GM10847 (cell line): ENCODE measurements around the gene SERPINA5.

Experiments used
- POLR2A ChIP-seq: IDR thresholded peaks from 2 replicates; pipeline ENCODE4 v1.6.1; 2011; ENCODE audit not compliant: insufficient read length; ENCODE audit errors: extremely low read depth

Gene SERPINA5

DNA sequence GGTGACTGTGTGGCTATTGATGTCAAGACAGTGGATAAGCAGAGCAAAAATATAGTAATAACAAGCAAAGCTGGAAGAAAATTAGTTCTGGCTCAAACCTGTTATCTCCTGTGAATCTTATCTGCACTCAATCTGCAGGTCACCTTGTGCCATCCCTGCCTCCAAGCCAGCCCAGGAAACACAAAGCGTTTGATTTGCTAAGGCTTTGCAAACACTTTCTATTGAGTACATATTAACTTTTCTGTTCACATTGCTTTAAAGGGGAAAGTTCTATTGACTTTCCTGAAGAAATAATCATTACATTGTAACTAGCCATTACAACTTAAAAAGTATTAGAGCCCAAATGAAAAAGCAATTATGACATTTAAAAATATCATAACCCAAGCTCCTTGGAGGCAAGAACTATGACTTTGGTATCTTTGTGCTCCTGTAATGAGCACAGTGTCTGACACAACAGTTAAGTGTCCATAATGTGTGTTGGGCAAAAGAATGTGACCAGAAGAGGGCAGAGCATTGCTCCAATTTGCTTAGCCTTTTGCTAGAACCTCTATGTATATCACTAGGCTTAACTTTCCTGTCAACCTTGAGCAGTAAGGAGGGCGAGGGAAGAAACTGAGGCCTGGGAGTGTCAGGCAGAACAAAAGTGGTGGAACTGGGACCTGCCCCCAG, 55.7 kb downstream of the SERPINA5 start:
- no peak for TF ChIP-seq POLR2A

GRCh38 chr14:94638339-94638738, 57.1 kb downstream of the SERPINA5 start:
- TF ChIP-seq POLR2A = no peak

DNA sequence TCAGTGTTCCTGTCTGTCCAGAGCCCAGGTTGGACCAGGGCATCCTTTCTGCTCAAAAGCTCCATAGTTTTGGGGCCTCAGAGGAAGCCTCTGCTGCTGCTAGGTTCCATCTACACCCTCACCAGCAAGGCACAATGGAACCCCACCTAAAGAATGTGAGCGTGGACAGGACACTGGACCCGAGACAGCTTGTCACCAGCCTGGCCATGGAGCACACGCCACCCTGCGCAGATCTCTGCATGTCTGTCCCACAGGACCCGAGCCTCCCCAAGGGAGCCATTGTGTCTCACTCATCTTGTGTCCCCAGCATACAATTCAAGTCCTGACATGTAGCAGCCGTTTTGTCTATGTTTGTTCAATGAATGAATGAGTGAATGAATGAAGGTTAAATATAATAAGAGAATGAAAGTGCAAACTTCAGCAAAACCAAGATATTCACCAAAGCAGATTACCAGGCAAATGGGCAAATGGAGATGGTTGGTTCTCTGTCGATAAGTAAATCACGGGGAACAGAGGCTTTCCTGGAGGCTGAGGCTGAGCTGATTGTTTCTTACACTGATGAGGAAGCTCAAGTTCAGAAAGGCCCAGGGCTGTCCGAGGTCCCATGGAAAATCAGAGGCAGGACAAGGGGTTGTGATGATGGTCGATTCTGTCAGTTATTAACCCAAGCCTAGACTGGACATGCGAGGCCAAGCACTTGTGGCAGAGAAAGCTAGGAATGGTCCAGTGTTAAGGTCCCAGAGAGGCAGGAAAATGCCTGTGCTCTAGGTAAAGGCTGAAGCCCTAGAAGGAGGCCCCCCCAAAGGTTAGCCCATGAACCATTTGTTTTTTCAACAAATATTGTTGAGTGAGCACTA, 58.0 kb downstream of the SERPINA5 start:
- no peak for TF ChIP-seq POLR2A

- TF ChIP-seq POLR2A = no peak
Measured at GRCh38 chr14:94640721-94641631, 59.8 kb downstream of the SERPINA5 start.

GRCh38 chr14:94641632-94641955, 60.4 kb downstream of the SERPINA5 start:
- TF ChIP-seq POLR2A = no peak
